Effector CD4-positive, alpha-beta T cell (primary cell): ENCODE data around the gene CRYBG2.
"Not testable (repeated sequence)": the region's sequence is repeated elsewhere in the genome, so short reads cannot be mapped to it uniquely, and the experiment has no call there.

ENCODE experiments used
- DNase-seq: peaks from one replicate; pipeline ENCODE4 v3.0.0-alpha.2; 2020

The CRYBG2 gene

DNA sequence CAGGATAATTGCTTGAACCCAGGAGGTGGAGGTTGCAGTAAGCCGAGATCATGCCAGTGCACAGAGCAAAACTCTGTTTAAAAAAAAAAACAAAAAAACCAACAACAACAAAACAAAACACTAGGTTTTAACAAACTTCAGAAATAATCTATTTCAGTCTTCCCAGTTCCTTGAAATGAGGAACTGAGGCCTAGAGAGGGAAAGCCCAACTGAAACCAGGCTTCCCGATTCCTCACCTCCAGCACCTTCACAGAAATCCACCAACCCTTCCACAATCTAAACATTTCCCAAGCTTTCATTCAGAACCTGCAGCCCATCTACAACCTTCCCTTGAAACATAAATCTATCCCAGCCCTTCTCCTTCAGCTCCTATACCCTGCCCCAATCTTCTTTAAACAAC is 36.8 kb downstream of the CRYBG2 start:
- DNase-seq = no peak

DNA sequence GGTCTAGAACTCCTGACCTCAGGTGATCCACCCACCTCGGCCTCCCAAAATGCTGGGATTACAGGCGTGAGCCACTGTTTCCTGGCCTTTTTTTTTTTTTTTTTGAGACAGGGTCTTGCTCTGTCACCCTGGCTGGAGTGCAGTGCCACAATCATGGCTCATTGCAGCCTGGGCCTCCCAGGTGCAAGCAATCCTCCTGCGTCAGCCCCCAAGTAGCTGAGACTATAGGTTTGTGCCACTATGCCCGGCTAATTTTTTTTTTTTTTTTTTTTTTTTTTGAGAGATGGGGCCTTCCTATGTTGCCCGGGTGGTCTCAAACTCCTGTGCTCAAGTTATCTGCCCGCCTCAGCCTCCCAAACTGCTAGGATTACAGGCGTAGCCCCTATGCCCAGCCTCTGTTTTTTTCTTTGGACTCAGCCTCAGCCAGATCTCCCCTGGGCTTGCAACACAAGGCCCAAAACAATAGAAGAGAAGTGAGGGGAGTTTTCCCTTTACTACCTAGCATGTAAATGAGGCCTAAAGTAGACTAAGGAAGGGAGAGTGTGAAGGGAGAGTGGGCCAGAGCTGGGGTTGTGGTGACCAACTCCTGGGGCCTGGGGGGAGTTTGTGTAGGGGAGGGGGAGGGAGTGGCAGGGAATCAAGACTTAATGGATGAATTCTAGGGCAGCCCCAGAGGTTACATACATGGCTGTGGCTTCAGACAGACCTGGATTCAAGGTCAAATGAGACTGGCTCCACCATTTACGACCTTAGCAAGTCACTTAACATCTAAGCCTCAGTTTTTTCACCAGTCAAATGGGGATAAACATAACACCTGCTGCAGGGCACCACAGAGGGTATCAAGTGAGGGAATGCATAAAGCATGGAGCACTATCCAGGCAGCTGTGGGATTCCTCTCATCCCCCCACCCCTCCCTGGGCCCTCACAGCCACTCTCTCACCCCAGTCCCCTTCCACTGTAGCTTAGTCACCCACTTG is 37.8 kb downstream of the CRYBG2 start:
- no peak for DNase-seq

DNA sequence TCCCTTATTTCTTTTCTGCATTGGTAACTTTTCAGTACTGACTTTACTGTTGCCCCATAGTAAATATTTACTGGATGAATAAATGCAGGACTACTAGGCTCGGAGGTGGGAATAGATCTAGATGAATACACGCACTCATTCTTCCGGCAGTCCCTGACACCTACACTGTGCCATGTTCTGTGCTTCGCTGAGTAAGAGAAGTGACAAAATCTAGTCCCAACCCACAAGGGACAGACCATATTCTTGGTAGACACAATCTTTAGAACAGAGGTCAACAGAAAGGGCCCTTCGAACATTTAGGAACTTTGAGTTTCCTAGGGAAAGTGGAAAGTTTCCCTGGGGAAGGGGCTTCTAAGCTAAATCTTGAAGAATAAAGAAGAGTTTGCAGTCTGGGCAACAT is 39.4 kb downstream of the CRYBG2 start:
- no peak for DNase-seq

DNA sequence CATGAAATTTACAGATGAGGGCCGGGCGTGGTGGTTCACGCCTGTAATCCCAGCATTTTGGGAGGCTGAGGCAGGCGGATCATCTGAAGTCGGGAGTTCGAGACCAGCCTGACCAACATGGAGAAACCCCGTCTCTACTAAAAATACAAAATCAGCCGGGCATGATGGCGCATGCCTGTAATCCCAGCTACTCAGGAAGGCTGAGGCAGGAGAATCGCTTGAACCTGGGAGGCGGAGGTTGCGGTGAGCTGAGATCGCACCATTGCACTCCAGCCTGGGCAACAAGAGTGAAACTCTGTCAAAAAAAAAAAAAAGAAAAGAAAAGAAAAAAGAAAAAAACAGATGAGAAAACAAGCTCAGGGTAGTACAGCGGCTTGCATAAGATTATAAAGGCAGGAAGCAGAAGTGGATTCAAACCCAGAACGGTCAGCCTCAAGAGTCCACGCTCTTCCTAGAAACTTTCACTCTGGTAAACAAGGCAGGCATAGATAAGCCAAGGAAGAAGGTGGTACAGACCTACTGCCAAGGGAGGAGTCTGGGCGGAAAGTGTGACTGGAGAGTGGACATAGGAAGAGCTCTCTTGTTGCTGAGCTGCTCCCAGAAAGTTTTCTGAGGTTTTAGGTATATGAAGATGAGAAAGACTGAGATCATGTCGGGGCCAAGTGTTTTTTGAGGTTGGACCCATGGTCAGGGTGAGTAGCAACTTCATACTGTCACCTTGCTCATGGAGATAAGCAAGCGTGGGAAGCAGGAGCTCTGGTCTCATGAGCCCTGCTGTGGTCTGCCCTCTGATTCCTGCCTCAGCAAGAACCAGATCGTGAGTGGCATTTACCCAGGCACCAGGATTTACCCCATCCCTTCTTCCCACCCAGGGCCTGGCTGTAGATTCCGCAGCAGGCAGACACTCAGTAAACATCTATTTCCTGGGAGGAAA is 45.7 kb downstream of the CRYBG2 start:
- DNase-seq = not testable (repeated sequence)

DNA sequence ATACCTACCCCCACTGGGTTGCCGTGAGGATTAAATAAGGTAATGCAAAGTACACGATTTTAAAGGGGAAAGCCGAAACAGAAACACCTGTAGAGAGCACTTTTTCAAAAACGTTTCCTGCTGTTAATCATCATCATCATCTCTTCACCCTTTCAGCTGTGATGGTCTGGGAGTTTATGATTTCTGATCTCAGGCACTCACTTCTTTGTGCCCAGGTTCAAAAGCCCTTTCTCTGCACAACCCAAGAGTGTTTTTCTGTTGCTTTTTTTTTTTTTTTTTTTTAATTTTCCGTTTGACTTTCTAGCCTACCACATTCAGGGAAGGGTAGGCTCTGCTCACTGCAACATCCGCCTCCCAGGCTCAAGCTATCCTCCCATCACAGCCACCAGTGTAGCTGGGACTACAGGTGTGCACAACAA is 46.6 kb downstream of the CRYBG2 start:
- DNase-seq = no peak

DNA sequence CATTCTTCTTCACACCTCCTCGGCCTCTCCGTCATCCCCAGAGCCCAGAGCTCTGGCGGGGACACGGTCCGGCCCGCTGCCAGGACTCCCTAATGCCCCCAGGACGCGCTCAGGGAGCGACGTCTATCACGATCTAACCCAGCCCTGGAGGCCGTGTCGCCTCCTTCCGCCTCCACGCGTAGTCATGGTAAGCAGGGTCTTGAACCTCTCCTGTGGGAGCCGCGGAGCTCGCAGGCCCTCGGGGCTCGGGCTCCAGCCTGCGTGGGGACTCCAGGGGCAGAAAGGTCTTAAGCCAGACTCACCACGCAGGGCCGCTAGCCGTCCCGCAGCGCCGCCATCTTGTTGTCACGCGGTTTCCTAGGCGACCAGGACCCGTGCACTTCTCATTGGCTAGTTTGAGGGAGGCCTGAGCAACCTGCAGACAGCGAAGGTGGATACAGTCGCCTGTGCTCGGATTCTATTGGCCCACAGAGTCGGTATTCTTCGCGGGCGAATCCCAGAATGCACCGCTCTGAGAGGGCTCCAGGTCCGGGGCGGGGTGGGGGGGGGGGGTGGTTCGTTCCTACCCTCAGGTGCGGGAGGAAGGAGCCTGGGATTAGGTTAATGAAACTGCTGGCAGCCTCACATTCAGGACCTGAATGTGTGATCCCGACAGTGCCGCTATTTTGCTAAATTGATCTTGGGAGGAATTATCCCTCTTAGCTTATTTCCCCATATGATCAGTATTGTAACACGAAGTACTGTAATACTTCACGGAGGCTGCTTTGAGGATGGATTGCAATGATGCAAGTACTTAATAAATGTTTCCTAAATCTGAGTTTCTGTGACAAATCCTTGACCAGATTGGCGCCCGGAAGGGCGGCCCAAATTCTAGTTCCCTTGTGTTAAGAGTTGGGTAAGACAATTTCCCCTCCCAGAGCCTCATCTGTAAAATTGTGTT is 47.4 kb downstream of the CRYBG2 start, which contains the start of gene UBXN11:
Gene UBXN11, minus strand, starts transcription at position 347 of the 940 bp plus-strand sequence. CDS start 3,753 bp downstream, outside the sequence.
- DNase-seq = peak; percentile 92

DNA sequence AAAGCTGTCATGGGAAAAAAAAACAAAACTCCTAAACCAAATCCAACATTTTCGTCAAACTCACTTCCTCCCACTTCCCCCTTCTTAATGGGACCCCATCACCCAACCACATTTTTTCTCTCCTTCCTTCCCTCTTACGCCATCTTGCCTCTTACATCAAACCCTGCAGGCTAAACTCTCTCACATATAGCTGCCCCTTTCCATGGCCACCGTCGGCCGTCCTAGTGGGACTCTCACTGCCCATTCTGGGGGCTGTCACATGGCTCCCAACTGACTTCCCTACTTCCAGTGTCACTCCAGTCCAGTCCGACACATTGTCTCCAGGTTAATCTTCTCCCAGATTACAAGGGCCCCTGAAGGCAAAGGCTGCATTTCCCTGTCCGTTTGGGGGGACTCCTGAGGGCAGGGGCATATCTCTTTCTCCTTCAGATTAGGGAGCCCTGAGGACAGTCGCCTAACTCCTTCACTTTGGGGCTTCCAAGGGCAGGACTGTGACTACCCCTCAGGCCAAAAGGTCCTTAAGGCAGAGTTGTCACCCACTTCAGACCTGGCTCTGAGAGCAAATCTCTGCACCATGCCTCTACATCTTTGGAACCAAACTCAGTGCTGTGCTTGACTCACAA is 48.2 kb downstream of the CRYBG2 start:
- no peak for DNase-seq

DNA sequence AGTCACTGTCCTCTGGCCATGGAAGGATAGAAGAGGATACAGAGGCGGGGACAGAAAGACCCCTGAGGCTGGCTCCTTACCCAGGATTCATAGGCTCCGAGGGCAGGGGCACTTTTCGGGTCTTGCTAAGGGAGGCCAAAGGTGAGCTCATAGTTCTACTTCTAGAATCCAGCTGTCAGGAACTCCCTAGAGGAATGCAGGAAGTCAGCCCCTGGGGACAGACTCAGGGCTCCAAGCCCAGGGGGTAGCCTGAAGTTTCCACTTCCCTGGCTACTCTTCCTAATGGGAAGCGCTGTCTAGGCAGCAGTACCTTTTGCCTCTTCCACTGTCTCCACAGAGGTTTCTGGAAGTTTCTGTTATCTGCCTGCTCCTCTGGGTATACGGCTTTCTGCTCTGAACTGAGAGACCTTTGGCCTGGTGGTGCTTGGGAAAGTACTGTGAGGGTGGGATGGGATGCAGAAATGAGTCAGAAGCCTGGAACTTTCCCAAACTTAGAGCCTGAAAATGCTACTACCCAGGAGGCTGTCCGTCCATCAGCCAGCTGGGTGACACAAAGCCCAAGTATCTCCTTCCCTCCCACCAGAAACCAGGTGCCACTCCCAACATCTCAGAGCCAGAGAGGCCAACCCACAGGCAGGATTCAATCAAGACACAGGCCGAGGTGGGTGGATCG is 51.1 kb downstream of the CRYBG2 start:
- no peak for DNase-seq

DNA sequence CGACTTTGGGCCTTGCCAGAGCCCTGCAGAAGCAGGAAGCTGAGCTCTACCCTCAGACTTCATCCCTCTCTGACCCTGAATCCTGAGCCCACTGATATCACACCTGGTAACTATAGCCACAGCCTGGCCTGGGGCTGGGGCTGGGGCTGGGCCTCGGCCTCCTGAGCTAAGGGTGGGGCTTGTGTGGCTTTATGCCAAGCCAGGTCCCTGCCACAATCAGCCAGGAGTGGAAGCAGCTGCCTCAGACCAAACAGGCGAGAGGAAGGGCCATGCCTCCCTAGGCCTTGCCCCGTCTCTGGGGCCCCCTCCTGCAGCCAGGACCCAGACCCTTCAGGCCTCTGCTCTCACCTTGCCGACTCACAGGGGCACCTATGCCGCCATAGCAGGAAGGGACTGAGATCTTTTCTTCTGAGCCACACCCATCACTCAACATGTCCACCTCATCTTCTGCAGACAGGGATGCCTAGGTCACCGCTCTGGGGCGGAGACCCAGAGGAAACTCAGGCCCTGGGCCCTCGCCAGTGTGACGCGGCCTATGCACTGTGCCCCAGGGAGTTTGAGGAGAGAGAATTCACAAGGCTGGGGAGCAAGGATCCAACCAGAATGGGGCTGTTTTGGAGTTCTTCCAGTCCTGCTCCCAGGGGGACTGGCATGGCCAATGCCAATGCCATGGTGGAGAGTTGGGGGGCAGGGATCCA is 53.2 kb downstream of the CRYBG2 start:
- DNase-seq = no peak

DNA sequence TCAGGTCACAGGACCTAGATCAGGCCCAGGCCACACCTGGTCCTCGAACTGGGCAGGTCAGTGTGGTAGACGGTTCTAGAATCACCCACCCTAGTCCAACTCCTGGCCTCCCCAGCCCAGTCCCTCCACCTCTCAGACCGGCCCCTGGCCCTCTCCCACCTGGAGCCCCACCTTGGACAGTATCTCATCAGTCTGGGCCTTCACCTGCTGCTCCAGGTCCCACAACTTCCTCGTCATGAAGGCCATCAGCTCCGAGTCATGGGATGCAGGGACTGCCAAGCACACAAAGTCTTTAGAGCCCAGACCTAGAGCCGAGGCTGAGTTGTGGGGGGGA is 56.2 kb downstream of the CRYBG2 start:
- no peak for DNase-seq

DNA sequence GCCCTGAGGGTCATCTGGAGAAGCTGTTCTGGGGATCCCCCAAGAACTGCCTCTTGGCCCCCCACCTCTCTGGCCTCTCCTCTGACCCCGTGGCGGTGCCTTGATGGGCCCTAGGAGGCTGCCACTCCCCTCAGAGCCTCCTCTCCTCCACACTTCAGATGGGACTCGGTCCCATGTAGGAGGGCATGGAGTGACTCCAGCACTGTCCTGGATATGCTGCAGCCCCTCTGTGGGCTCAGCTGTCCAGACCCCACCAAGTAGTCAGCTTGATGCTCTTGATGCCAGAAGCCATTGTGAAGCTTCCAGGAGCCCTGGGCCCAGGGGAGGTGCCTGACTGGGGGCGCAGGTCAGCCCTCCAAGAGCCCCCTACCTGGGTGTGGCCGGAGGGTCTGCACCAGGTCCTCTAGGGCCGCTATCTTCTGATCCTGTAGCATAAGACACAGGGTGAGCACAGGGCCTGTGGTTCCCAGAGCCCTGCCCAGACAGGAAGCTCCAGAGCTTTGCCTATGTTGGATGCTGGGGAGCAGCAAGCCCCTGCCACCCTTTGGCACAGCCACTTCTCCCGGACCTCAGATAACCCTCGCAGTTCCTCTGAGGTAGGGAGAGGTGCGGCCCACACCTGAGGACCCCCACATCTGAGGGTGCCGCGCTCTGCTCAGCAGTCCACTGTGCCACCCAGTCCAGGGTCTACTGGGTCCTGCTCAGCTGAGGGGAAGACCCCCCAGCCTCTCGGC is 56.7 kb downstream of the CRYBG2 start:
- DNase-seq = no peak

DNA sequence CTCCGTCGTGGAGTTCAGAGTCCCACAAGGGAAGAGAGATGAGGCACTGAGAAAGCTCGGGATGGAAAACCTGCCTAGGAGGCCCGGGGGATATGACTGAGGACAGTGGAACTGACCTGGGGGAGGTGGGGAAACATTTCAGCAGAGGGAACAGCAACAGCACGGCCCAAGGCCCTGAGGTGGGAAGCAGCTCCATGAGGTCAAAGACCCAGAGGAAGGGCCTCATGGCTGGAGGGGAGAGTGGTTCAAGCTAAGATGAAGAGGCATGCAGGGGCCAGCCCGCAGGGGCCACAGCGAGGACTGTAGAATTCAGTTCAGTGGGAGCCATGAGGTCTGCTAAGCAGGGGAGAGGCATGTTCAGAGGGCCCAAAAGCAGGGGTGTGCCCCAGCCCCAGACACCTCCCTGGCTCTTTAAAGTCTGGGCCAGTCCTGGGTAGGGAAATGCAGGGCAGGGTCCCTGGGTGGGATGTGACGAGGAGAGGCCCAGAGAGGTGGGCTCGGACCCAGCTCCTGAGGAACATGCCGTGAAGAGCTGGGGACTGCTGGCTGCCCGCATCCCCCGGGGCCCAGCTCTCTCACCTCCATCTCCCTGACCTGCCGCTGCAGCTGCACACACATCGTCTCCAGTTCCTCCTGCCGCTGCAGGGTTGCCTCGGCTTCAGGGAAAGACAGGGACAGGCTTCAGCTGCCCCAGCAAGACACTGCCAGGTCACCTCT is 57.4 kb downstream of the CRYBG2 start:
- DNase-seq = no peak

DNA sequence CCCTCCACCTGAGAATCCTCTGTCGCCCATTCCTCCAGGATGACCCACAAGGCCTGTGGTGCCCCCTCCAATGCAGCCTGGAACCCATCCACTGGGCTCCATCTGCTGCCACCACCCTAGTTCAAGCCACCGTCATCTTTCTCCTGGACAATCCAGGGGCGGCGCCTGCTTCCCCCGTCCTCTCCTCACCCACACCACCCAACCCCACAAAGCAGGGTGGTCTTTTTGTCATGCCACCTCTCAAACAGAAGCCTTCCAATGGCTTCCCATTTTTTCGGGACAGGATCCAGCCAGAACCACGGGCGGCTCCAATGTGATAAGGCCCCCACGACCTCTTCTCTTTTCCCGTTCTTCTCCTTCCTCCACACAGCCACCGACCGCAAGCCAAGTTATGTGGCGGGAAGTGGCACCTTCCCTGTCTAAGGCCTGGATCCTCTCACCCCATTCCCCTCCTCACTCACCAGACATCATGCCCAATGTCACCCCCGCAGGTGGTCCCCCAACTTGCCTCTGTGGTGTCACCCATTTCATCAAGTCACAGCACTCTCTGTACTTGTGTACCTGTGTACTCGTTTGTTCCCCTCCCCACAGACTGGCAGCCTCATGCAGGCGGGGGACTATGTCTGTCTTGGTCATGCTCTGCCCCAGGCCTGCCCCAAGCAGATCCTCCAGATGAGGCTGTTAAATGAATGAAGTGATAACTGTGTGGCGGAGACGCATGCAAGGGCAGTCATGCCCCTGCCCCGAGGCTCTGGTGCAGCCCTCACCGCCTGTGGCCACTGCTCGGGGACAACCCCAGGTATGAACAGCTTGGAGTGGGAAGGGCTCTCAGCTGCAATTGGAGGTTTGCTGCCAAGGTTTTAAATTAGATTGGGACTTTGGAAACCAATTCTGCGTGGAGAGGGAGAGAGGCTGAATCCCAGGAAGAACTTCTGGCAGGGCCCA is 58.5 kb downstream of the CRYBG2 start:
- DNase-seq = no peak

DNA sequence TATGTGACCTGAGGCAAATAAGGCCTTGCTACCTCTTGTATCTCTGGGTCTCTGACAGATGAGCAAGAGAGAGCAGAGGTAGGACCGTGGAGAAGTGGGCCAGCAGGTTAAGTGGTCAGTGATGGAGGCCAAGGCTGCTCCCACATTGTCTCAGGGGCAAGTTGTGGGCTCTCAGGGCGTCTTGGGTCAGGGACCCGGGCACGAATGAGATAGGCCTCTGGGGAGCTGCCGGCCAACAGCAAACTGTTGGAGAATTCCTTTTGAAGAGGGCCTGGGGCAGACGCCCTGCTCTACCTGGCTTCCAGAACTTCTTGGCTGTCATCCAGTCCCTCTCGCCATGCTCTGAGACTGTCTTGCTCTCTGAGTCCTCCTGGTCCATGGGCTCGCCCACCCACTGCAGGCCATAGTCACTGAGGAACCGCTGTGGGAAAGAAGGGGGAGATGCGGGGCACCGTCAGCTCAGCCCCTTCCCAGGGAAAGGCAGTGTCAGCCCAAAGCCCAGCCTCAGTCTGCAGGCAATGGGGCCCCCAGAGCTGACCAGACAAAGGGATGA is 59.9 kb downstream of the CRYBG2 start:
- no peak for DNase-seq

DNA sequence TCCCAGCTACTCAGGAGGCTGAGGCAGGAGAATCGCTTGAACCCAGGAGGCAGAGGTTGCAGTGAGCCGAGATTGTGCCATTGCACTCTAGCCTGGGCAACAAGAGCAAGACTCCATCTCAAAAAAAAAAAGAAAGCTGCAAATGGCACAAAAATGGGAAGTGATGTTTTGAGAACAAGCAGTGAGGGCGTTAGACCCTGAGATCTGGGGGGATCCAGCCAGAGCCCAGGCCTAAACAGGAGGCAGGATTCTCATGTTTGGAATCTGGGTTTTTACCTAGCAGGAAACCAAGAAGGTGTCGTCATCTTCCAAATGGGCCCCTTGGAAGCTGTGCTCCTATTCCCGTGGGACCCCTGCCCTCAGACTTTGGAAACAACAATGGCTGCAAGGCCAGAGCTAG is 61.2 kb downstream of the CRYBG2 start:
- DNase-seq = not testable (repeated sequence)

DNA sequence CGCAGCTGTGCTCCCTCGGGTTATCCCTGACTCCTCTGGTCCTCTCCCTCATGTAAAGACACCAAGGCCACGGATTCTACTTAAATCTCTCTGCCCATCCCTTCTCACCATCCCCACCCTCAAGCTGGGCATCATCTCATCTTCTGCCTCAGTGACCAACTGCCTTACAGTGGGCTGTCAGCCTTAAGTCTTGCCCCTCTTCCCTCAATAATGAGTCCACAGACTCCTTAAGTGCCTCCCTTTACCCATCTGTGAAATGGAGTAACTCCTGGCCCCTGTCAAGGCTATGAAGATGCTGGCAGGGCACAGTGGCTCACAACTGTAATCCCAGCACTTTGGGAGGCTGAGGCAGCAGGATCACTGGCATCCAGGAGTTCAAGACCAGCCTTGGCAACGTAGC is 62.0 kb downstream of the CRYBG2 start:
- DNase-seq = no peak

DNA sequence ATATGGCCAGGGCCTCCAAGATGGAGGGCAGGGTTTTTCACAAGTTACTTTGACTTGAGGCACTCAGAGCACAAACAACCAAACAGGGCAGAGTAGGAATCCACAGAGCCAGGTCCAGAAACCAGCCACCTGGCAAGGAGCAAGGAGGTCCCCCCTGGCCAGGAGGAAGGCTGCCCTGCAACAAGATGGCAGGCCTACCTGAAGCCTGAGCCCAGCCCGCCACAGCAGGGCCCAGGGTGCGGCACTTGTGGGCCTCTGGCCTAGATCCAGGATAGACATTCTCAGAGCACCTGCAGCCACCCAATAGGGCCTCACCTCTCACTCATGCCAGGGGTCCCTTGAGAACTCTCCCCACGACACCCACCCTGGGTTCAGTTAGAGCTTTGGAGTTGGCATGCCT is 62.5 kb downstream of the CRYBG2 start:
- no peak for DNase-seq

DNA sequence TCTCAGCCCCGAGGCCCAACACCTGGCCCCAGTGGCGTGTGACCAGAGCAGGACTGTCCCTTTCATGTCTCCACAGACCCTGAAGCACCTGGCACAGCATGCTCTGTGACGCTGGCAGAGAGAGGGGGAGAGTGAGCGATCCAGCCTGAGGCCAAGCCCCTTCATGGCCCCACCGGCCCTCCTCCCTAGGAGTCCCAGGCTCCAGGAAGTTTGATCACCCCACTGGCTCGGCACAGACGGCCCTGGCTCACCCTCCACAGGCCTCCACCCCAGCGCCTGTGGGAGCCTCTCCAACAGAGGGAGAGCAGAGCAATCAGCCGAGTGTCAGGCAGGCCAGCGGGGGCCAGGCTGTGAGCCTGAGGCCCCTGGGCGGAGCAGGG is 63.1 kb downstream of the CRYBG2 start:
- DNase-seq = no peak
